SU-DHL-6 (cell line): ENCODE data around the gene MICAL3.

Source experiments
- H2AFZ ChIP-seq: fragments of 200-600 bp; sonication (generic); 2 replicates; pipeline ENCODE4 v1.6.1; 2014; ENCODE audit warnings: low read depth, mild to moderate bottlenecking, moderate library complexity, mixed read lengths, antibody characterized with exemption, low read length; ENCODE audit not compliant: severe bottlenecking
- H3F3A ChIP-seq: fragments of 200-600 bp; shearing (Covaris generic); 2 replicates; pipeline ENCODE4 v1.6.0; 2016; ENCODE audit warnings: antibody characterized with exemption, mild to moderate bottlenecking; ENCODE audit not compliant: insufficient read depth
- H3K27ac ChIP-seq: fragments of 200-600 bp; sonication (generic); 2 replicates; pipeline ENCODE4 v1.5.1; 2016; ENCODE audit warnings: low read depth, mild to moderate bottlenecking, low read length, moderate library complexity, mixed read lengths
- H3K27me3 ChIP-seq: fragments of 200-600 bp; sonication (generic), shearing (Covaris generic); 2 replicates; pipeline ENCODE4 v1.6.0; 2014; ENCODE audit warnings: mild to moderate bottlenecking, low read length
- H3K36me3 ChIP-seq: fragments of 200-600 bp; sonication (generic); 2 replicates; pipeline ENCODE4 v1.6.1; 2014; ENCODE audit warnings: mild to moderate bottlenecking, low read length, mixed read lengths
- H3K4me2 ChIP-seq: fragments of 300-600, 200-600 bp; shearing (Covaris generic), sonication (generic); 2 replicates; pipeline ENCODE4 v1.6.0; 2014; ENCODE audit warnings: low read length, low read depth, mild to moderate bottlenecking; ENCODE audit not compliant: poor library complexity, severe bottlenecking
- H3K4me3 ChIP-seq: fragments of 200-600 bp; sonication (generic); 2 replicates; pipeline ENCODE4 v1.5.1; 2014; ENCODE audit warnings: antibody characterized with exemption, low read length, mild to moderate bottlenecking, mixed read lengths; ENCODE audit not compliant: insufficient read depth, poor library complexity, severe bottlenecking
- H3K79me2 ChIP-seq: fragments of 200-600 bp; sonication (generic); 2 replicates; pipeline ENCODE4 v1.6.1; 2014; ENCODE audit warnings: mild to moderate bottlenecking, low read length, moderate library complexity; ENCODE audit not compliant: insufficient read depth
- H3K9ac ChIP-seq: fragments of 200-600 bp; sonication (generic); 2 replicates; pipeline ENCODE4 v1.7.0; 2014; ENCODE audit warnings: mild to moderate bottlenecking, low read length
- H3K9me2 ChIP-seq: fragments of 200-600 bp; sonication (generic); replicated peaks from 2 replicates; pipeline ENCODE4 v1.6.1; 2014; ENCODE audit warnings: low read length; ENCODE audit not compliant: insufficient read depth
- H3K9me3 ChIP-seq: fragments of 200-600 bp; sonication (generic); 2 replicates; pipeline ENCODE4 v1.6.1; 2014; ENCODE audit warnings: low read length, mixed read lengths; ENCODE audit not compliant: insufficient read depth
- H4K20me1 ChIP-seq: fragments of 200-600 bp; sonication (generic); 2 replicates; pipeline ENCODE4 v1.6.1; 2014; ENCODE audit warnings: low read depth, mild to moderate bottlenecking, antibody characterized with exemption, low read length, moderate library complexity, mixed read lengths
- EZH2phosphoT487 ChIP-seq: fragments of 200-600 bp; sonication (generic), shearing (Covaris generic); conservative IDR thresholded peaks from 2 replicates; pipeline ENCODE4 v1.6.1; 2018; ENCODE audit warnings: mild to moderate bottlenecking, antibody characterized with exemption, low read length, moderate library complexity, mixed read lengths
- TF ChIP-seq, protein P1 (sequence below): fragments of 200-600 bp; sonication (generic); IDR thresholded peaks from one replicate; pipeline ENCODE4 v1.5.1; 2017; ENCODE audit warnings: antibody characterized with exemption, mild to moderate bottlenecking, low read length, moderate library complexity; ENCODE audit not compliant: insufficient read depth, poor library complexity, severe bottlenecking

Gene MICAL3

DNA sequence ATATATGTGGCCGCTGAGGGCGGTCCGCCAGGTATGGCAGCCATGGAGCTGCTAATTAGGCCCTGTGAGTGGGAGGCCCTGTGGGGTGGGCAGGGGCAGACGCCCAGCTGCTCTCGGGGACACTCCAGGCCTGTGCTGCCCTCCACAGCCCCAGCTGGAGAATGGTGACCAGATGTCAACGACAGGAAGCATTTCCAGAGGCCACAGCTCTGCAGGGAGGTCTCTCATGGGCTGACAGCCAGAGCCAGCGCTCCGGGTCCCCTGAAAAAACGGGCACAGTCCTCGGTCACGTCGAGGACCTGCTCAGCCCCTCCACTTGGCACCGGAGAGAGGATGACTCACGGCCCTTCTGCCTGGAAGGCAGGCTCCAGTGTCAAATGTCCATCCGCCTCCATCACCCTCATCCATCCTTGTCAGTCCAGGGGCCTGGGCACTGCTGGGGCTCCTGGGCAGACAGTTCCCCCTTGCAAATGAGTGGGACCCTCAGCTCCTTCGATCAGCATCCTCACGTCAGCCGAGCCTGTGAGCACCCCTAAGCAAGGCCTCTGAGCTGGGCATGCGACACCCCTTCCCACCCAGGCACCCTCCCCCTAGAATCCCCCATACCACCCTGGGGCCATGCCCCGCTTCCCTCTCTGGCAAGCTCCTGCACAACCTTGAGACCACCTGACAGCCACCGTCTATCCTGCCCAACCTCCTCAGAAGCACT, 252.0 kb downstream of the MICAL3 start:
- Histone ChIP-seq H3F3A (peaks cover 5% of the 10 kb centered on the region; the same call in 1 of the 2 replicates), H3K9ac (0 out of 2 replicates have a peak overlapping the region, but pooled peaks have one; percentile 62), H3K36me3 (no peaks in the 10 kb centered on the region), H3K4me3 (no peak overlapping the region), H3K9me3 (no peaks in the 10 kb centered on the region), H3K4me2 (peak overlapping the region; percentile 50), H3K9me2 (no peaks in the 10 kb centered on the region), H3K79me2 (peaks cover 17% of the 10 kb centered on the region; the same call in 1 of the 2 replicates), H2AFZ (no peak overlapping the region), H4K20me1 (no peaks in the 10 kb centered on the region), H3K27ac (no peak overlapping the region), H3K27me3 (no peaks in the 10 kb centered on the region)
- TF ChIP-seq EZH2phosphoT487 = no peak
- TF ChIP-seq, protein P1, sequence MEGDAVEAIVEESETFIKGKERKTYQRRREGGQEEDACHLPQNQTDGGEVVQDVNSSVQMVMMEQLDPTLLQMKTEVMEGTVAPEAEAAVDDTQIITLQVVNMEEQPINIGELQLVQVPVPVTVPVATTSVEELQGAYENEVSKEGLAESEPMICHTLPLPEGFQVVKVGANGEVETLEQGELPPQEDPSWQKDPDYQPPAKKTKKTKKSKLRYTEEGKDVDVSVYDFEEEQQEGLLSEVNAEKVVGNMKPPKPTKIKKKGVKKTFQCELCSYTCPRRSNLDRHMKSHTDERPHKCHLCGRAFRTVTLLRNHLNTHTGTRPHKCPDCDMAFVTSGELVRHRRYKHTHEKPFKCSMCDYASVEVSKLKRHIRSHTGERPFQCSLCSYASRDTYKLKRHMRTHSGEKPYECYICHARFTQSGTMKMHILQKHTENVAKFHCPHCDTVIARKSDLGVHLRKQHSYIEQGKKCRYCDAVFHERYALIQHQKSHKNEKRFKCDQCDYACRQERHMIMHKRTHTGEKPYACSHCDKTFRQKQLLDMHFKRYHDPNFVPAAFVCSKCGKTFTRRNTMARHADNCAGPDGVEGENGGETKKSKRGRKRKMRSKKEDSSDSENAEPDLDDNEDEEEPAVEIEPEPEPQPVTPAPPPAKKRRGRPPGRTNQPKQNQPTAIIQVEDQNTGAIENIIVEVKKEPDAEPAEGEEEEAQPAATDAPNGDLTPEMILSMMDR = no peak

DNA sequence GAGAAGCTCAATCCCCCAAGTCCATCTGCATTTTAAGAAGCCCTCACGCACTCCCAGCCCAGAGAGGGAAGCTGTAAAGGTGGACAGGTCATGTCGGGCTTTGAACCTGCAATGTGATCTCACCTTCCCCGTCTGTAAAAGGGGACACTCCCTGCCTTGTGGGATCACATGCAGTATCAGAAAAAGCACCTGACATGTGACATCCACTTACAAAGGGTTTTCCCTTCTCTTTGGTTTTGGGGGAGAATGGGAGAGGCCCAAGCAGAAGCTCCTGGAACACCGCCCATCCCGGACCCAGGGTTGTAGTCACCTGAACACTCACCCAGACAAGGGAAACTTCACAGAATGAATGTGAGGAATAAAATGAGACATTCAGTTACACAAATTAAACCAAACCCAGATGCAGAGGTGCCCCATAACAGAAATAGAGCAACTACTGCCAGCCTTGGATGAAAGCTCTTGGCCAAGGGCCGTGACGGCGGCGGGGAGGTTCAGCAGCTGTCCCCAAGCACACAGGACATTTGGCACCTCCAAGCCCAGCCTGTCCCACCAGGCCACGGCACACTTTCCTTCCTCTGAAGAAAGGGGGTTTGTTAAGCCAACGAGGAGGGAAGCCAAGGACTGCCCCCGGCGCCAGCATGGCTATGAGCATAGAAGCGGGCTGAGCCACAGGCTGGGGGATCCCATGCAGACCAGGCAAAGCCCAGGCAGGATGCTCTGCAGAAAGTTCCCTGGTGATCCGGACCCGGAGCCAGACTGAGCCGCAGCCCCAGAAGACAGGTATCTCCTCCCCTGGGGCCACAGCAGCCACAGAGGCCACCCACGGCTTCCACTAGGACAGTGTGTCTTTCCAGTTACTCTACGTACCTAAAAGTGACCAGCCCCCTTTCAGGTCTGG, 253.9 kb downstream of the MICAL3 start:
- Histone ChIP-seq H3K79me2 (peaks cover 17% of the 10 kb centered on the region; the same call in 1 of the 2 replicates), H3K27ac (no peak overlapping the region), H3K9me2 (no peaks in the 10 kb centered on the region), H3K4me2 (no peak overlapping the region), H3K27me3 (no peaks in the 10 kb centered on the region), H3K36me3 (no peaks in the 10 kb centered on the region), H3K9me3 (no peaks in the 10 kb centered on the region), H2AFZ (no peak overlapping the region), H4K20me1 (no peaks in the 10 kb centered on the region), H3K4me3 (no peak overlapping the region), H3K9ac (no peak overlapping the region), H3F3A (peaks cover 5% of the 10 kb centered on the region; the same call in 1 of the 2 replicates)
- TF ChIP-seq, protein P1 = no peak
- TF ChIP-seq EZH2phosphoT487 = no peak

DNA sequence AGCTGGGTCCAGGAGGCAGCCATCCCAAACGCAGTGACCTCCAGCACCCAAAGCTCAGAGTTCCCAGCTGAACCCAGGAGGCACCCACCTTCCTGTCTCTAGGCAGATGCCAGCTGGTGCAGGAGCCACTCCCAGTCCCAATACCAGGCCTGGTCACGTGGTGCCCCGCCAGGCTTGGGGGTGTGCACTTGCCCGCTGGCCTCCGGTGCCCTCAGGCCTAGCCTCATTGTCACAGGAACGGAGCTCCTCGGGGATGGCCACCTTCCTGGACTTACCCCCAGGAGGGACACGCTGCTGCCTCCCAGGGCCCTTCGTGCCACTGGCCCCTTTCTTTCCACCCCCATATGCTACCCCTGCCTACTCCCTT, 254.7 kb downstream of the MICAL3 start:
- no peak overlapping the region for H2AFZ ChIP-seq
- no peaks in the 10 kb centered on the region for H3K27me3 ChIP-seq
- no peak overlapping the region for H3K4me3 ChIP-seq
- H4K20me1 ChIP-seq = no peaks in the 10 kb centered on the region
- no peaks in the 10 kb centered on the region for H3K9me3 ChIP-seq
- no peak overlapping the region for H3K4me2 ChIP-seq
- no peak overlapping the region for H3K9ac ChIP-seq
- H3K27ac ChIP-seq = no peak overlapping the region
- H3F3A ChIP-seq = 0 out of 2 replicates have a peak, but pooled peaks cover 2% of the 10 kb centered on the region
- H3K9me2 ChIP-seq = no peaks in the 10 kb centered on the region
- H3K36me3 ChIP-seq = no peaks in the 10 kb centered on the region
- peaks cover 17% of the 10 kb centered on the region; the same call in 1 of the 2 replicates for H3K79me2 ChIP-seq
- TF ChIP-seq, protein P1 = no peak
- no peak for TF ChIP-seq EZH2phosphoT487
